ENCODE measurements around the gene FILIP1.

The FILIP1 gene

GRCh38 chr6:75288023-75288422 lies 205.6 kb downstream of the FILIP1 start:
- Histone ChIP-seq H3K36me3 (replicated peaks; ENCODE audit: low read depth, low read length) (no peaks in the 10 kb centered on the region), H3K4me3 (ENCODE audit: low read length) (no peak overlapping the region), H3K27ac (ENCODE audit: low read length) (peak overlapping the region; percentile 10; the same call in 1 of the 2 replicates), H3K9me3 (ENCODE audit: insufficient read depth, low read length) (no peaks in the 10 kb centered on the region), H3K4me1 (ENCODE audit: low read length) (peaks cover 31% of the 10 kb centered on the region), H4K20me1 (ENCODE audit: insufficient read depth, low read length) (peaks cover 8% of the 10 kb centered on the region; the same call in 1 of the 2 replicates), H3K27me3 (ENCODE audit: low read depth, low read length) (no peaks in the 10 kb centered on the region), H3K9ac (ENCODE audit: low read length) (no peak overlapping the region), H2AFZ (ENCODE audit: low read depth, low read length) (no peak overlapping the region), H3K79me2 (ENCODE audit: low read length) (peaks cover 31% of the 10 kb centered on the region), H3K4me2 (ENCODE audit: low read length) (peak overlapping the region; percentile 42; the same call in 1 of the 2 replicates)
- TF ChIP-seq EZH2phosphoT487 (IDR thresholded peaks at IDR 0.05; ENCODE audit: low read depth) = no peak
- no peak for TF ChIP-seq CTCF (IDR thresholded peaks at IDR 0.05; ENCODE audit: low read depth, low read length)

- Histone ChIP-seq H3K9me3 (ENCODE audit: insufficient read depth, low read length) (no peaks in the 10 kb centered on the region), H3K79me2 (ENCODE audit: low read length) (peaks cover 37% of the 10 kb centered on the region), H3K27me3 (ENCODE audit: low read depth, low read length) (no peaks in the 10 kb centered on the region), H3K27ac (ENCODE audit: low read length) (peak overlapping the region; percentile 10; the same call in 1 of the 2 replicates), H3K4me2 (ENCODE audit: low read length) (peak overlapping the region; percentile 42), H3K9ac (ENCODE audit: low read length) (no peak overlapping the region), H3K36me3 (replicated peaks; ENCODE audit: low read depth, low read length) (no peaks in the 10 kb centered on the region), H3K4me1 (ENCODE audit: low read length) (peaks cover 33% of the 10 kb centered on the region), H3K4me3 (ENCODE audit: low read length) (0 out of 2 replicates have a peak overlapping the region, but pooled peaks have one; percentile 6), H4K20me1 (ENCODE audit: insufficient read depth, low read length) (peaks cover 13% of the 10 kb centered on the region), H2AFZ (ENCODE audit: low read depth, low read length) (no peak overlapping the region)
- TF ChIP-seq EZH2phosphoT487 (IDR thresholded peaks at IDR 0.05; ENCODE audit: low read depth) (no peak), CTCF (IDR thresholded peaks at IDR 0.05; ENCODE audit: low read depth, low read length) (no peak)
Measured at GRCh38 chr6:75287424-75287823, 206.2 kb downstream of the FILIP1 start.

- Histone ChIP-seq H2AFZ (ENCODE audit: low read depth, low read length) (no peak overlapping the region), H3K79me2 (ENCODE audit: low read length) (peaks cover 41% of the 10 kb centered on the region), H3K4me3 (ENCODE audit: low read length) (no peak overlapping the region), H4K20me1 (ENCODE audit: insufficient read depth, low read length) (peaks cover 13% of the 10 kb centered on the region), H3K36me3 (replicated peaks; ENCODE audit: low read depth, low read length) (no peaks in the 10 kb centered on the region), H3K9me3 (ENCODE audit: insufficient read depth, low read length) (no peaks in the 10 kb centered on the region), H3K4me1 (ENCODE audit: low read length) (peaks cover 34% of the 10 kb centered on the region), H3K4me2 (ENCODE audit: low read length) (peak overlapping the region; percentile 42), H3K9ac (ENCODE audit: low read length) (no peak overlapping the region), H3K27ac (ENCODE audit: low read length) (no peak overlapping the region), H3K27me3 (ENCODE audit: low read depth, low read length) (no peaks in the 10 kb centered on the region)
- no peak for TF ChIP-seq CTCF (IDR thresholded peaks at IDR 0.05; ENCODE audit: low read depth, low read length)
- no peak for TF ChIP-seq EZH2phosphoT487 (IDR thresholded peaks at IDR 0.05; ENCODE audit: low read depth)
Measured at GRCh38 chr6:75286955-75287354, 206.6 kb downstream of the FILIP1 start.

- Histone ChIP-seq H3K4me2 (ENCODE audit: low read length) (peak overlapping the region; percentile 81), H3K4me1 (ENCODE audit: low read length) (peaks cover 41% of the 10 kb centered on the region), H3K79me2 (ENCODE audit: low read length) (peaks cover 58% of the 10 kb centered on the region), H2AFZ (ENCODE audit: low read depth, low read length) (peak overlapping the region; percentile 89), H3K27ac (ENCODE audit: low read length) (peak overlapping the region; percentile 88), H3K27me3 (ENCODE audit: low read depth, low read length) (no peaks in the 10 kb centered on the region), H3K36me3 (replicated peaks; ENCODE audit: low read depth, low read length) (no peaks in the 10 kb centered on the region), H4K20me1 (ENCODE audit: insufficient read depth, low read length) (peaks cover 17% of the 10 kb centered on the region), H3K9ac (ENCODE audit: low read length) (peak overlapping the region; percentile 75), H3K4me3 (ENCODE audit: low read length) (peak overlapping the region; percentile 89), H3K9me3 (ENCODE audit: insufficient read depth, low read length) (no peaks in the 10 kb centered on the region)
- TF ChIP-seq CTCF (IDR thresholded peaks at IDR 0.05; ENCODE audit: low read depth, low read length) (no peak), EZH2phosphoT487 (IDR thresholded peaks at IDR 0.05; ENCODE audit: low read depth) (no peak)
Measured at GRCh38 chr6:75285283-75285639, 208.3 kb downstream of the FILIP1 start.

All from OCI-LY3 (cell line).